Right lobe of liver (tissue), 6 donors: ENCODE results near the gene ABCC1. TPM values are rescaled to one million over a fixed set of nuclear protein-coding genes. Genes with fewer than 3 reads are reported as not detected.

Experiments
- ATAC-seq, 4 donors: fragments of 200-7000 bp; cut with Tn5 transposase; one replicate each; pipeline ENCODE4 v1.9.1; 2020; ENCODE audit warnings: mild to moderate bottlenecking in 4 of 4, moderate library complexity in 4 of 4
- DNase-seq, 3 donors: peaks; one replicate each; pipeline ENCODE4 v3.0.0-alpha.2; 2020
- H3K27ac ChIP-seq, 3 donors: fragments of 200-600 bp; one replicate each; pipeline ENCODE4 v1.8.0; 2022
- H3K27me3 ChIP-seq, 2 donors: fragments of 200-600 bp; one replicate each; pipeline ENCODE4 v1.8.0; 2022
- H3K36me3 ChIP-seq, 4 donors: fragments of 200-600 bp; sonication (generic) in 1 of 4; one replicate each; pipeline versions ENCODE4 v1.5.1 to v1.8.0; 2017 to 2022; ENCODE audit warnings: control low read depth in 1 of 4
- H3K4me1 ChIP-seq, 4 donors: fragments of 200-600 bp; sonication (generic) in 1 of 4; one replicate each; pipeline versions ENCODE4 v1.5.1 to v1.8.0; 2017 to 2022; ENCODE audit warnings: control low read depth in 1 of 4
- H3K4me3 ChIP-seq, 3 donors: fragments of 200-600 bp; one replicate each; pipeline ENCODE4 v1.8.0; 2022
- H3K9me3 ChIP-seq, 4 donors: fragments of 200-600 bp; sonication (generic) in 1 of 4; one replicate each; pipeline versions ENCODE4 v1.5.1 to v1.8.0; 2017 to 2022; ENCODE audit warnings: control low read depth in 1 of 4
- POLR2A ChIP-seq: fragments of 450-650 bp; IDR thresholded peaks from one replicate; pipeline ENCODE4 v1.6.1; 2017; ENCODE audit warnings: antibody characterized with exemption, mild to moderate bottlenecking
- WGBS: methylation state at CpG from one replicate; pipeline ENCODE4 v1.1.6; 2018; ENCODE audit warnings: low coverage, low lambda C conversion rate; ENCODE audit not compliant: insufficient coverage; ENCODE audit errors: missing lambda C conversion rate; 5-methylcytosine and 5-hydroxymethylcytosine counted together
- intact Hi-C, 2 donors: fragments of 100-400 bp; cut with DNase I; formaldehyde crosslinking; loops; one replicate each; pipeline versions ENCODE4 v1.11.2 to v1.14.1; 2022
- total RNA-seq, 6 experiments: library from RNA; depleted of rRNA in 2 of 6; stranded (reverse); fragments of >200 nt in 2 of 6; fragmentation: NEBNext Ultra II Directional in 3 of 6; extraction: Animal tissue kit (Norgen Biotek cat#: 25700) in 3 of 6; gene quantifications; one replicate each; pipeline versions ENCODE4 v1.1.0 to v1.2.4, GENCODE V29; 2016 to 2023
- TF ChIP-seq, protein P1 (sequence below), 4 donors: fragments of 200-600 bp in 3 of 4; fragments of 450-650 bp in 1 of 4; IDR thresholded peaks; one replicate each; pipeline versions ENCODE4 v1.5.1 to v1.8.0; 2016 to 2022; ENCODE audit warnings: antibody characterized with exemption in 4 of 4, mild to moderate bottlenecking in 2 of 4
- donor health status: DM: no; HTN: yes; CAD: no.
- donor health status: DM: no; HTN: no; CAD: no.
- donor health status: DM: no; HTN: no; CAD: no.
- donor health status: DM: no; HTN: yes; CAD: no.
- donor health status: DM: no; HTN: yes; CAD: no.

The ABCC1 gene
- total RNA-seq, 6 experiments from 2014 or later = 1.9 to 6.7 (median 4.1) TPM

DNA sequence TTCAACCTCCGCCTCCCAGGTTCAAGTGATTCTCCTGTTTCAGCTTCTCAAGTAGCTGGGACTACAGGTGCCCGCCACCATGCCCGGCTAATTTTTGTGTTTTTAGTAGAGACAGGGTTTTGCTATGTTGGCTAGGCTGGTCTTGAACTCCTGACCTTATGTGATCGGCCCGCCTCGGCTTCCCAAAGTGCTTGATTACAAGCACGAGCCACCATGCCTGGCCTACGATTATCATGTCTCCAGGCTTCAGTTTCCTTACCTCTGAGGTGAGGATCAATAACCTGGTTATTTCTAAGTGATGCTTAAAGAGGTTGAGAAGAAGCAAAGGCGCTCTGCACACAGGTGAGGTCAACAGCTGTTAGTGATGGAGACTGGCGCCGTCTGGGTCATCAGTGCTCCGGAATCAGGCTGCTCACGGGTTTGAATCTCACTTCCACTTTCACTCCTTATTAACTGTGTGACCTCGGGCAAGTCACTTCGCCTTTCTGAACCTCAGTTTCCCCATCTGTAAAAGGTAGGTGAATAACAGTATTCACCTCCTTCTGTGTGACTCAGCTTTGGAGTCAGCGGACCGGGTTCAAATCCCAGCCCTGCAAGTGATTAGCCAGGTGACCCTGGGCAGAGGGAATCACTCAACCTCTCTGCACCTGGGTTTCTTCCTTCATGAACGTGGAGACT is 745 bp upstream of the ABCC1 start:
- Histone ChIP-seq H3K36me3 (no peaks in the 10 kb centered on the region), H3K27me3 (peaks cover 0 to 2% of the 10 kb centered on the region in 2 donors), H3K4me1 (no peaks in the 10 kb centered on the region), H3K4me3 (peak overlapping the region; percentile 6 to 44 (median 20)), H3K9me3 (no peaks in the 10 kb centered on the region), H3K27ac (no peak overlapping the region)
- TF ChIP-seq, protein P1, sequence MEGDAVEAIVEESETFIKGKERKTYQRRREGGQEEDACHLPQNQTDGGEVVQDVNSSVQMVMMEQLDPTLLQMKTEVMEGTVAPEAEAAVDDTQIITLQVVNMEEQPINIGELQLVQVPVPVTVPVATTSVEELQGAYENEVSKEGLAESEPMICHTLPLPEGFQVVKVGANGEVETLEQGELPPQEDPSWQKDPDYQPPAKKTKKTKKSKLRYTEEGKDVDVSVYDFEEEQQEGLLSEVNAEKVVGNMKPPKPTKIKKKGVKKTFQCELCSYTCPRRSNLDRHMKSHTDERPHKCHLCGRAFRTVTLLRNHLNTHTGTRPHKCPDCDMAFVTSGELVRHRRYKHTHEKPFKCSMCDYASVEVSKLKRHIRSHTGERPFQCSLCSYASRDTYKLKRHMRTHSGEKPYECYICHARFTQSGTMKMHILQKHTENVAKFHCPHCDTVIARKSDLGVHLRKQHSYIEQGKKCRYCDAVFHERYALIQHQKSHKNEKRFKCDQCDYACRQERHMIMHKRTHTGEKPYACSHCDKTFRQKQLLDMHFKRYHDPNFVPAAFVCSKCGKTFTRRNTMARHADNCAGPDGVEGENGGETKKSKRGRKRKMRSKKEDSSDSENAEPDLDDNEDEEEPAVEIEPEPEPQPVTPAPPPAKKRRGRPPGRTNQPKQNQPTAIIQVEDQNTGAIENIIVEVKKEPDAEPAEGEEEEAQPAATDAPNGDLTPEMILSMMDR (IDR thresholded peaks at IDR 0.05) = no peak
- no peak for TF ChIP-seq POLR2A
- intact Hi-C loops = no loop called here
- WGBS = 57% methylated on average over 17 of the region's 18 CpGs
- no peak for DNase-seq
- ATAC-seq = peak in 1 of 4 donors; percentile 9

DNA sequence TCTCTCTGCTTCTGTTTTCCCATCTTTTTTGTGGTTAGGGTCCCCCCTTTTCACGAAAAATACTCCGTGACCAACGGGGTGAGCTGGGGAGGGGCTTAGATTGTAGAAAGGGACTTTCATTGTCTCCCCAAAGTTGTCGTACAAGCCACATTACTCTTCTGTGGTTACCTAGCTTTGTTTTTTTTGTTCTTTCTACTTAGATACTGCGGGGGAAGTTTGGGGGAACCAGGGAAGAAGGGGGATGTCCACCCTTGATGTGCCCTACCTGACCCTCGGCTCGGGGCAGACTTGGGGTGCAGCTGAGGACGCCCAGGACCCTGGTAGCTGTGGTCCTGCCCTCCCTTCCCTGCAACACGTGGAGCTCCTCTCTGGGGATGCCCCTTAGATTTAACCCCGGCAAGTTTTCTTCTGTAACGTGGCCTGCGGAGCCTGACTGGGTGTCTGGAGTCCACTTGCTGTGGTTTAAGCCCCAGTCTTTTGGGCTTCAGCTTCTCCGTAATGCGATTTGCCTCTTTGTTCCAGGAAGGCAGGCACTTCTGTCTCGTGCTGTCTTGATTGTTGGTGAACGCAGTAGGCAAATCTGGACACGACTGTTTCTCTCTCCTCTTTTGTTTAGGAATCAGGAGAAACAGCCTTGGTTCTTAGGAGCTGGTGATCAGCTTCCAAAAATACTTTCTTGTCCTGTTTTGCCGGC is 892 bp downstream of the ABCC1 start:
- 14% methylated on average over 14 of the region's 18 CpGs for WGBS
- Histone ChIP-seq H3K27ac (peak overlapping the region; percentile 26 to 65 (median 59)), H3K9me3 (no peaks in the 10 kb centered on the region), H3K4me3 (peak overlapping the region; percentile 47 to 58 (median 54)), H3K4me1 (no peaks in the 10 kb centered on the region), H3K27me3 (peaks cover 0 to 2% of the 10 kb centered on the region in 2 donors), H3K36me3 (no peaks in the 10 kb centered on the region)
- peak in 2 of 4 donors; percentile 7 to 12 for ATAC-seq
- intact Hi-C loops = no loop called here
- peak in 1 of 3 donors; percentile 24 for DNase-seq
- TF ChIP-seq, protein P1 (IDR thresholded peaks at IDR 0.05) = no peak
- TF ChIP-seq POLR2A = no peak

DNA sequence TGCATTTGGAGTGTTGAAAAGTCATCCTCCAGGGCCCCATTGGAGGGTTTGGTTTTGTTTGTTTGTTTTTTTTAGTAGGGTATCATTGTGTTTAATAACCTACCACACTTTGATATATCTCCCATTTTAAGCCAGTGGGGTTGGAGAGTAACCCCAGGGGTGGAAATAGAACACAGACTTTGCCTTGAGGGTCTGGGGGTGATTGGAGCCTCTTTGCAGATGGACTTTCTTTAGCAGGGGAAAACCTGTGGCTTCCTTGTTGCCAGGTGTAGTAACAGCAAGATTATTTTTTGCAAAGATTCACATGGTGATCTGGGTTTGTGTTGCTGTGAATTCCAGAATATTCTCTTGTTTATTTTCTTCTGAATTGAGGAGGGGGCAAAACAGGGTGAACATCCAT is 1.5 kb downstream of the ABCC1 start:
- Histone ChIP-seq H3K4me1 (no peaks in the 10 kb centered on the region), H3K36me3 (no peaks in the 10 kb centered on the region), H3K27me3 (peaks cover 0 to 2% of the 10 kb centered on the region in 2 donors), H3K27ac (no peak overlapping the region), H3K4me3 (peak overlapping the region in 2 of 3 donors; percentile 54 to 58), H3K9me3 (no peaks in the 10 kb centered on the region)
- intact Hi-C loops = no loop called here
- ATAC-seq (no peak), DNase-seq (no peak)
- no peak for TF ChIP-seq POLR2A
- TF ChIP-seq, protein P1 (IDR thresholded peaks at IDR 0.05) = no peak

DNA sequence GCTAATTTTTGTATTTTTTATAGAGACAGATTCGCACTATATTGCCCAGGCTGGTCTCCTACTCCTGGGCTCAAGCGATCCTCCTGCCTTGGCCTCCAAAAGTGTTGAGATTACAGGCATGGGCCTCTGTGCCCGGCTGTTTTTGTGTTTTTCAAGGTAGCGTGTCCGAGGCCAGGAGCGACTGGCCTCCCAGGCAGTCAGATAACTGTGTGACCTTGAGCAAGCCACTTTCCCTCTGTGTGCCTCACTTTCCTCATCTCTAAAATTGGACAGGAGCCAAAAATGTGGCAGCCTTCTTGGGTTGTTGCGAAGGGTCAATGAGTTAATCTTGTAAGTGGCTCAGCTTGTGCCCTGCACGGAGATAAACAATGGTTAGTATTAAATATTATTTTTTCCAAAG is 2.4 kb downstream of the ABCC1 start:
- no peak for TF ChIP-seq POLR2A
- TF ChIP-seq, protein P1 (IDR thresholded peaks at IDR 0.05) = no peak
- peaks cover 0 to 2% of the 10 kb centered on the region in 2 donors for H3K27me3 ChIP-seq
- ATAC-seq (no peak), DNase-seq (no peak)
- WGBS = 58% methylated on average over 2 of the region's 8 CpGs
- H3K27ac ChIP-seq = no peak overlapping the region
- no peaks in the 10 kb centered on the region for H3K36me3 ChIP-seq
- H3K4me1 ChIP-seq = no peaks in the 10 kb centered on the region
- intact Hi-C loops = no loop called here
- H3K9me3 ChIP-seq = no peaks in the 10 kb centered on the region
- H3K4me3 ChIP-seq = no peak overlapping the region
